Smooth muscle cell (in vitro differentiated cells): ENCODE results near the gene MCOLN2. TPM values are rescaled to one million over a fixed set of nuclear protein-coding genes. Genes with fewer than 3 reads are reported as not detected.

Experiments used
- DNase-seq: peaks from one replicate; lab custom pipeline; 2025; ENCODE audit not compliant: unreplicated experiment; lab: John Stamatoyannopoulos, UW
- H2AFZ ChIP-seq: fragments of 200-600 bp; sonication (generic); 2 replicates; pipeline ENCODE4 v1.6.0; 2016; ENCODE audit warnings: antibody characterized with exemption, low read depth, mild to moderate bottlenecking
- H3F3A ChIP-seq: fragments of 200-600 bp; sonication (generic); 2 replicates; pipeline ENCODE4 v1.6.0; 2017; ENCODE audit warnings: antibody characterized with exemption, low read depth
- H3K27ac ChIP-seq: fragments of 200-600 bp; sonication (generic); 2 replicates; pipeline ENCODE4 v1.5.1; 2016; ENCODE audit warnings: low read depth, mild to moderate bottlenecking
- H3K27me3 ChIP-seq: fragments of 200-600 bp; sonication (generic); 2 replicates; pipeline ENCODE4 v1.6.1; 2016; ENCODE audit warnings: low read depth, mild to moderate bottlenecking
- H3K36me3 ChIP-seq: fragments of 200-600 bp; sonication (generic); 2 replicates; pipeline ENCODE4 v1.5.1; 2016; ENCODE audit warnings: low read depth
- H3K4me1 ChIP-seq: fragments of 200-600 bp; sonication (generic); 2 replicates; pipeline ENCODE4 v1.5.1; 2016; ENCODE audit warnings: low read depth
- H3K4me2 ChIP-seq: fragments of 200-600 bp; sonication (generic); 2 replicates; pipeline ENCODE4 v1.6.0; 2016; ENCODE audit warnings: mild to moderate bottlenecking
- H3K4me3 ChIP-seq: fragments of 200-600 bp; sonication (generic); 2 replicates; pipeline ENCODE4 v1.5.1; 2016; ENCODE audit warnings: mild to moderate bottlenecking
- H3K79me2 ChIP-seq: fragments of 200-600 bp; sonication (generic); 2 replicates; pipeline ENCODE4 v1.6.0; 2016; ENCODE audit warnings: low read depth, mild to moderate bottlenecking
- H3K9ac ChIP-seq: fragments of 200-600 bp; sonication (generic); 2 replicates; pipeline ENCODE4 v1.6.0; 2016; ENCODE audit warnings: low read depth
- H3K9me3 ChIP-seq: fragments of 200-600 bp; sonication (generic); replicated peaks from 2 replicates; pipeline ENCODE4 v1.5.1; 2016; ENCODE audit warnings: low read depth
- H4K20me1 ChIP-seq: fragments of 200-600 bp; sonication (generic); 2 replicates; pipeline ENCODE4 v1.6.0; 2016; ENCODE audit warnings: low read depth
- WGBS: methylation state at CpG from one replicate; pipeline ENCODE4 v1.1.7; 2016; ENCODE audit warnings: low lambda C conversion rate; 5-methylcytosine and 5-hydroxymethylcytosine counted together
- polyA plus RNA-seq: library from polyadenylated mRNA; unstranded; fragments of >200 nt; fragmentation: Nextera tagmentation; extraction: Ambion mirVana; gene quantifications from 2 replicates; pipeline ENCODE4 v1.2.1, GENCODE V29; 2016
- total RNA-seq: library from RNA; depleted of rRNA; stranded (reverse); fragments of >200 nt; gene quantifications from 2 replicates; pipeline ENCODE4 v1.2.3, GENCODE V29; 2014
- TF ChIP-seq, protein P1 (sequence below): fragments of 200-600 bp; sonication (generic); IDR thresholded peaks from 2 replicates; pipeline ENCODE4 v1.5.1; 2017; ENCODE audit warnings: borderline replicate concordance, mild to moderate bottlenecking, antibody characterized with exemption; ENCODE audit not compliant: insufficient read depth, poor library complexity, severe bottlenecking

MCOLN2 gene
- total RNA-seq (not detected in 2 replicates), polyA plus RNA-seq (0.25 TPM in 1 of 2 replicates, not detected in the other)

DNA sequence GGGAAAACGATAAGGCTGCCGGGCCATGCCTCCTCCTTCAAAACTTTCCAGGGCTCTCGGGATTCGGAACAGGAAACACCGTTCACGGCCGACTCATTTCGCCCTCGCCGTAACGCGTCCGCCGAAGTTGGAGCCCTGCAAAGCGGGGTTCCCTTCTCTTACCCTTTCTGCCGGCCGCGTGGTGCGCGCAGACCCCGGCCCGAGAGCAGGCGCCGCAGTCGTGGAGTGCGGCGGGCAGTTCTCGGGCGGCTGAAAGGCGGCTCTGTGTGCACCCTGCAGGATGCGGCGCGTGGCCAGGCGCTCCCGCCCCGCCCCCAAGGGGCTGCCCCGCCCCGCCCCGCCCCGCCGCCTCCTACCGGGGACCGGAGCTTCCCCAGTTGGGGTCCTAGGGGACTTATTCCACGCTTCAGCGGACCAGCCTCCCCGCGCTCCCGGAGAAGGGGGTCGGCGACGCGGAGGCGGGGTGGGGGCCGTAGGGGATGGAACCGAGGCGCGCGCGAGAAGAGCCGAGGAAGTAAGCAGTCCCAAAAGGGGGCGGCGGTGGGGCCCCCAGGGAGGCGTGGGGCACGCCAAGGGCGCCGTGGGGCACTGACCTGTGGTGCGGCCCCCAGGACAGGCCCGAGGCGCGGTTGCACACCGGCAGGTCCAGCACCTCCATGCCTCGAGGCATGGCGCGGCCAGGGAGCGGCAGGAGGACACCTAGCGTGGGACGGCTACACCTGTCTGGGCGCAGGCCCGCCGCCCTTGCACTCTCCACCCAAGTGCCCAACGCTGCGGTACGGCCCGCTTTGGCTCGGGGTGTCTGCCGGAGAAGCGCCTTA is at the start of gene MCOLN2:
MCOLN2 (minus strand) TSS at position 268 of the 821 bp plus-strand sequence; CDS start at position 27, 241 bp downstream.
- Histone ChIP-seq H3K4me3 (peak within 1 kb of the TSS; percentile 58), H2AFZ (peak within 1 kb of the TSS; percentile 46), H3F3A (no peaks in the 10 kb centered on the region), H3K9me3 (no peaks in the 10 kb centered on the region), H3K4me2 (peak within 1 kb of the TSS; percentile 96), H3K36me3 (no peaks in the 10 kb centered on the region), H3K79me2 (no peaks in the 10 kb centered on the region), H3K4me1 (peaks cover 14% of the 10 kb centered on the region), H3K27me3 (peaks cover 77% of the 10 kb centered on the region), H4K20me1 (no peaks in the 10 kb centered on the region), H3K9ac (no peak within 1 kb of the TSS), H3K27ac (no peak within 1 kb of the TSS)
- DNase-seq = no peak
- TF ChIP-seq, protein P1, sequence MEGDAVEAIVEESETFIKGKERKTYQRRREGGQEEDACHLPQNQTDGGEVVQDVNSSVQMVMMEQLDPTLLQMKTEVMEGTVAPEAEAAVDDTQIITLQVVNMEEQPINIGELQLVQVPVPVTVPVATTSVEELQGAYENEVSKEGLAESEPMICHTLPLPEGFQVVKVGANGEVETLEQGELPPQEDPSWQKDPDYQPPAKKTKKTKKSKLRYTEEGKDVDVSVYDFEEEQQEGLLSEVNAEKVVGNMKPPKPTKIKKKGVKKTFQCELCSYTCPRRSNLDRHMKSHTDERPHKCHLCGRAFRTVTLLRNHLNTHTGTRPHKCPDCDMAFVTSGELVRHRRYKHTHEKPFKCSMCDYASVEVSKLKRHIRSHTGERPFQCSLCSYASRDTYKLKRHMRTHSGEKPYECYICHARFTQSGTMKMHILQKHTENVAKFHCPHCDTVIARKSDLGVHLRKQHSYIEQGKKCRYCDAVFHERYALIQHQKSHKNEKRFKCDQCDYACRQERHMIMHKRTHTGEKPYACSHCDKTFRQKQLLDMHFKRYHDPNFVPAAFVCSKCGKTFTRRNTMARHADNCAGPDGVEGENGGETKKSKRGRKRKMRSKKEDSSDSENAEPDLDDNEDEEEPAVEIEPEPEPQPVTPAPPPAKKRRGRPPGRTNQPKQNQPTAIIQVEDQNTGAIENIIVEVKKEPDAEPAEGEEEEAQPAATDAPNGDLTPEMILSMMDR = peak; percentile 5
- under 1% methylated on average over 41 of the region's 87 CpGs for WGBS

DNA sequence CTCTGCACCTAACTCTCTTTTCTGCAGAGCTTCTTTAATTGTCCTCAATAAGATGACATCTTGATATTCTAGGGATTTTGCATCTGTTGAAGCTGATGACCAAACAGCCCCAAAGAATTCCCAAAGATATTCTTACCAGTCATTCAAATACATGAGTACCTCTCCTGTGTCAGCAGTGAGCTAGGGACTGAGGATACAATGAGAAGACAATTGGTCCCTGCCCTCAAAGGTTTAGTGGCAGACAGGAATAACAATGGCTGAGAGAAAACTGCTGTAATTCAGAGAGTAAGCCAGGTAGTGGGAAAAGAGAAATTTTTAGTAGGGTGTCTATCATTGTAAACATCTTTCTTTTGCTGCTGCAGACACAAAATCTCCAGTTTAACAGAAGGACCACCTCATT is 45.5 kb upstream of the MCOLN2 start:
- no peak overlapping the region for H3K27ac ChIP-seq
- no peak overlapping the region for H3K9ac ChIP-seq
- no peaks in the 10 kb centered on the region for H3K79me2 ChIP-seq
- no peaks in the 10 kb centered on the region for H3F3A ChIP-seq
- H3K4me3 ChIP-seq = no peak overlapping the region
- no peaks in the 10 kb centered on the region for H3K36me3 ChIP-seq
- H3K4me1 ChIP-seq = no peaks in the 10 kb centered on the region
- no peaks in the 10 kb centered on the region for H3K9me3 ChIP-seq
- TF ChIP-seq, protein P1 = no peak
- DNase-seq = no peak
- no peak overlapping the region for H2AFZ ChIP-seq
- H3K4me2 ChIP-seq = no peak overlapping the region
- no peaks in the 10 kb centered on the region for H4K20me1 ChIP-seq
- H3K27me3 ChIP-seq = peaks cover 41% of the 10 kb centered on the region

DNA sequence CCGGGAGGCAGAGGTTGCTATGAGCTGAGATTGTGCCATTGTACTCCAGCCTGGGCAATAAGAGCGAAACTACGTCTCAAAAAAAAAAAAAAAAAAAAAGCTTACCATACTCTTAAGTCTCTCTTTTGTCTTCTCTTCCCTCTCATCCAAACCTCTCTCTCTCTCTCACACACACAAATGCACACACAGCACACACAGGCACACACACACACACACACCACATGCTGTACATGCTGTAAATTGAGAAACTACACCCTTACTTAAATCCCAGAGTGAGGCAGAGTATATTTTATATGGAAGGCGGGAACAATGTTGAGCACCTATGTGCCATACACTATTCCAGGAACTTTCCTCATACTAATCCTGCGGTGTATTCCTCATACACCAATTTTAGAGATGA is 44.9 kb upstream of the MCOLN2 start:
- Histone ChIP-seq H3F3A (no peaks in the 10 kb centered on the region), H2AFZ (no peak overlapping the region), H3K9me3 (no peaks in the 10 kb centered on the region), H3K4me2 (no peak overlapping the region), H3K36me3 (no peaks in the 10 kb centered on the region), H3K4me3 (no peak overlapping the region), H3K27me3 (peaks cover 34% of the 10 kb centered on the region), H3K4me1 (no peaks in the 10 kb centered on the region), H4K20me1 (no peaks in the 10 kb centered on the region), H3K27ac (no peak overlapping the region), H3K9ac (no peak overlapping the region), H3K79me2 (no peaks in the 10 kb centered on the region)
- no peak for DNase-seq
- TF ChIP-seq, protein P1 = no peak
- 96% methylated on average over 5 of the region's 5 CpGs for WGBS

DNA sequence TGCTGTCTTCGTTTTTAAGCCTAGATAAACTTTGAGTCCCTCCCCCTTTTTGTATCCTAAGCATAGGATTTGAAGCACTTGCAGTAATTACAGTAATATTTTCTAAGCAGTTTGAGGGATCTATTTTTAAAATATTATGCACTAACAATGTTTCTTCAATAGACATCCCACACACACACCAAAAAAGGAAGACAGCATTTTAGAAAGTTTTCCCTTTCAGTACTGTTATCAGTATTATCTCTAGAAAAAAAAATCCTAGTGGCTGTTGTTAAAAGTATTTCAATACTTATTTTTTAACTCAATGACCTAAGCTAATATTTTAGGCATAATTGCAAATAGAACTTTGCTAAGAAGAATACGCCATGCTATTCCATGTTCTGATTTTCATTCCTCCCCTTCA is 36.3 kb upstream of the MCOLN2 start:
- no peaks in the 10 kb centered on the region for H4K20me1 ChIP-seq
- no peaks in the 10 kb centered on the region for H3K4me1 ChIP-seq
- H3K27me3 ChIP-seq = no peaks in the 10 kb centered on the region
- H3K4me3 ChIP-seq = no peak overlapping the region
- no peak overlapping the region for H3K27ac ChIP-seq
- no peak for DNase-seq
- H2AFZ ChIP-seq = no peak overlapping the region
- H3K79me2 ChIP-seq = no peaks in the 10 kb centered on the region
- WGBS = 79% methylated on average over 2 of the region's 2 CpGs
- no peaks in the 10 kb centered on the region for H3K9me3 ChIP-seq
- no peak overlapping the region for H3K4me2 ChIP-seq
- no peaks in the 10 kb centered on the region for H3F3A ChIP-seq
- no peaks in the 10 kb centered on the region for H3K36me3 ChIP-seq
- no peak overlapping the region for H3K9ac ChIP-seq
- TF ChIP-seq, protein P1 = no peak
